HFFc6 (cell line): ENCODE measurements around the gene PSMB10. TPM values are rescaled to one million over a fixed set of nuclear protein-coding genes. Genes with fewer than 3 reads are reported as not detected.

Experiments
- DNase-seq: peaks from one replicate; pipeline ENCODE4 v3.0.0-alpha.2; 2018
- H3K27ac Mint-ChIP-seq: 2 replicates; pipeline ENCODE4 v1.8.0; 2020; ENCODE audit warnings: mild to moderate bottlenecking, mixed read lengths
- H3K27me3 Mint-ChIP-seq: 2 replicates; pipeline ENCODE4 v1.8.0; 2021; ENCODE audit warnings: mild to moderate bottlenecking, moderate library complexity, mixed read lengths; ENCODE audit not compliant: insufficient read depth
- H3K36me3 Mint-ChIP-seq: 2 replicates; pipeline ENCODE4 v1.8.0; 2021; ENCODE audit warnings: low read depth, mixed read lengths
- H3K4me1 Mint-ChIP-seq: 2 replicates; pipeline ENCODE4 v1.8.0; 2020; ENCODE audit warnings: low read depth, mixed read lengths
- H3K4me3 Mint-ChIP-seq: 2 replicates; pipeline ENCODE4 v1.8.0; 2020; ENCODE audit warnings: mild to moderate bottlenecking, moderate library complexity, mixed read lengths
- H3K9me3 Mint-ChIP-seq: 2 replicates; pipeline ENCODE4 v1.8.0; 2020; ENCODE audit warnings: mild to moderate bottlenecking, mixed read lengths
- CTCF ChIP-seq: fragments of 200-600 bp; sonication (generic); IDR thresholded peaks from 2 replicates; pipeline ENCODE4 v1.5.0; 2021; ENCODE audit warnings: antibody characterized with exemption, mild to moderate bottlenecking
- long read RNA-seq: library from polyadenylated mRNA; unstranded; transcript quantifications from one replicate; pipeline ENCODE4 v2.0.0, GENCODE V29; 2019
- total RNA-seq, 6 experiments: library from RNA; stranded (reverse); fragmentation: NEBNext Ultra II Directional; extraction: Animal tissue kit (Norgen Biotek cat#: 25700); gene quantifications; 2 replicates in 1 of 6; 3 replicates in 5 of 6; pipeline ENCODE4 v1.2.3, GENCODE V29; 2021

PSMB10 gene
- 10 to 100 TPM; 36.3 to 49.7 (median 40.0) TPM for total RNA-seq
- long read RNA-seq, transcript PSMB10-203 (4 exons, 591 nt): major isoform, 16 of 38 reads
- long read RNA-seq, transcript PSMB10-201 (8 exons, 1,218 nt): minor isoform, 14 of 38 reads
- long read RNA-seq, partial matches to known transcripts: 6 of 38 reads
- long read RNA-seq, other reads (novel, unspliced or antisense): 2 of 38 reads

GRCh38 chr16:67936124-67936879 is at the start of gene PSMB10:
Gene PSMB10, minus strand, starts transcription at chr16:67936850. Its CDS starts 101 bp downstream, at chr16:67936749.
- H3K9me3 Mint-ChIP-seq: peaks cover 8% of the 10 kb centered on the region; the same call in 1 of the 2 replicates
- no peak for TF ChIP-seq CTCF
- peaks cover 37% of the 10 kb centered on the region for H3K27me3 Mint-ChIP-seq
- DNase-seq: no peak
- H3K4me1 Mint-ChIP-seq: peaks cover 29% of the 10 kb centered on the region
- peak within 1 kb of the TSS; percentile 99 for H3K4me3 Mint-ChIP-seq
- H3K36me3 Mint-ChIP-seq: peaks cover 6% of the 10 kb centered on the region; the same call in 1 of the 2 replicates
- peak within 1 kb of the TSS; percentile 92 for H3K27ac Mint-ChIP-seq

GRCh38 chr16:67982011-67982696 is 45.5 kb upstream of the PSMB10 start:
- Mint-ChIP-seq H3K9me3 (no peaks in the 10 kb centered on the region), H3K27ac (no peak overlapping the region), H3K4me1 (peaks cover 5% of the 10 kb centered on the region; the same call in 1 of the 2 replicates), H3K4me3 (no peak overlapping the region), H3K27me3 (peaks cover 4% of the 10 kb centered on the region; the same call in 1 of the 2 replicates), H3K36me3 (no peaks in the 10 kb centered on the region; the same call in 1 of the 2 replicates)
- no peak for DNase-seq
- no peak for TF ChIP-seq CTCF

GRCh38 chr16:67979955-67980678 is 43.5 kb upstream of the PSMB10 start, which contains the start of gene DPEP3:
Gene DPEP3, minus strand, starts transcription at chr16:67980499. Its CDS starts 119 bp downstream, at chr16:67980380.
- TF ChIP-seq CTCF: peak; percentile 59
- Mint-ChIP-seq H3K4me1 (peaks cover 4% of the 10 kb centered on the region; the same call in 1 of the 2 replicates), H3K27ac (no peak within 1 kb of the TSS), H3K27me3 (peaks cover 11% of the 10 kb centered on the region), H3K4me3 (no peak within 1 kb of the TSS), H3K36me3 (no peaks in the 10 kb centered on the region; the same call in 1 of the 2 replicates), H3K9me3 (no peaks in the 10 kb centered on the region)
- no peak for DNase-seq

GRCh38 chr16:67977469-67978227 is 41.0 kb upstream of the PSMB10 start:
- H3K4me1 Mint-ChIP-seq: no peaks in the 10 kb centered on the region
- no peaks in the 10 kb centered on the region for H3K9me3 Mint-ChIP-seq
- no peak overlapping the region for H3K4me3 Mint-ChIP-seq
- no peak overlapping the region for H3K27ac Mint-ChIP-seq
- H3K27me3 Mint-ChIP-seq: peaks cover 15% of the 10 kb centered on the region
- no peak for TF ChIP-seq CTCF
- DNase-seq: no peak
- H3K36me3 Mint-ChIP-seq: no peaks in the 10 kb centered on the region; the same call in 1 of the 2 replicates
